HG02588 (cell line): ENCODE results near the gene IKZF5.

Experiments used
- ATAC-seq: cut with Tn5 transposase; IDR thresholded peaks from one replicate; pipeline ENCODE4 v1.9.1; 2021; ENCODE audit warnings: mild to moderate bottlenecking, moderate library complexity; ENCODE audit not compliant: unreplicated experiment

Gene IKZF5, protein sequence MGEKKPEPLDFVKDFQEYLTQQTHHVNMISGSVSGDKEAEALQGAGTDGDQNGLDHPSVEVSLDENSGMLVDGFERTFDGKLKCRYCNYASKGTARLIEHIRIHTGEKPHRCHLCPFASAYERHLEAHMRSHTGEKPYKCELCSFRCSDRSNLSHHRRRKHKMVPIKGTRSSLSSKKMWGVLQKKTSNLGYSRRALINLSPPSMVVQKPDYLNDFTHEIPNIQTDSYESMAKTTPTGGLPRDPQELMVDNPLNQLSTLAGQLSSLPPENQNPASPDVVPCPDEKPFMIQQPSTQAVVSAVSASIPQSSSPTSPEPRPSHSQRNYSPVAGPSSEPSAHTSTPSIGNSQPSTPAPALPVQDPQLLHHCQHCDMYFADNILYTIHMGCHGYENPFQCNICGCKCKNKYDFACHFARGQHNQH

DNA sequence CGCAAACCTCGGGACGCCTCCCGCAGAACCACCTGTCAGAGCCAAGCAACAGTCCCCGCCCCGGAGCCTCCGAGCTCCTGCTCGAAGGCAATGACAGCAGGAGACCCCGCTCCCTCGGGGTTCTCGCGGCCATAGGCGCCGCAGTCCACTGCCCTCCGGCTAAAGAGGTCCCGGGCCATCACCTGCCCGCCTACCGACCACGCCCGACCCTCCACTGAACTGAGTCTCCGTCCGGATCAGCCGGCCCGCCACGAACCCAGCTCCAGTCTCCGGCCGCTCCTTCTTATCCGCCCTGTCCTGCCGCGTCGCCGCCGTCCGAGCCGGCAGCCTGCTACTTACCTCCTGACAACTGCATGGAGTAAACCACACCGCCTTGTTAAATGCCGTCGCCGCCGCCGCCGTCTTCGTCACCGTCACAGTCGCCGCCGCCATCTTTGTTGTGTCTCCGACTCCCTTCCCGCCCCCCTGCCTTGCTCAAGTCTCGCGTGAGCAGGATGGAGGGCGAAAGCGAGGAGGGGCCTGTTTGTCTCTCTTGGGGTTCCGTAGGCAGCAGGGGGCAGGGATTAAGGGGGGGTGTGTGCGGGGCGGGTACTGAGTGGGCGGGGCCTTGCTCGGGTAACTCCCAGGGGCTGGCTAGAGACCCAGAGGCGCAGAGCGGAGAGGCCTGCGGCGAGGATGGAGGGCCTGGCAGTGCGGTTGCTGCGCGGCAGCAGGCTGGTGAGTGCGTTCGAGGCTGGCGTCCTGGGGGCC is at the start of gene IKZF5, which contains the start of gene ACADSB:
Gene IKZF5 (minus strand): TSS at position 441 of the 750 bp plus-strand sequence. CDS start 10,170 bp downstream, outside the sequence.
Gene ACADSB (plus strand): TSS at position 652 of the 750 bp plus-strand sequence. CDS start 24 bp downstream, at position 676.
- peak; percentile 90 for ATAC-seq

DNA sequence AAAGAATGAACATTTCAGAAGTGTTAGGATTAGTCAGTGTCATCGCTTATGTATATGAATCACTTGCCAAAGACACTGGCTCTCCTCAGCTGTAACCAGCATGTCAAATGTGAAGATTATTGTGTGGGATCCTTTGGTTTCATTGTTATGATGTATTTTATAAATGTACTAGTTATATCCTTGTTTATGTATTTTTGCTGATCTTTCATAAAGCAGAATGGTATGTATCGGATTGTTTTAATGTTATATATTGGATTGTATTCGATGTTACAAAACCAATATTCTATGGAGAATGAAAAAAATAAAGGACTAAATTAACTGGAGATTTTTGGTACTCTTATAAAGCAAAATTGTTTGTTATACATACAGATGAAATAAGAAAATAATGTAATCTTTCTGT is 49.4 kb upstream of the IKZF5 start:
- no peak for ATAC-seq

DNA sequence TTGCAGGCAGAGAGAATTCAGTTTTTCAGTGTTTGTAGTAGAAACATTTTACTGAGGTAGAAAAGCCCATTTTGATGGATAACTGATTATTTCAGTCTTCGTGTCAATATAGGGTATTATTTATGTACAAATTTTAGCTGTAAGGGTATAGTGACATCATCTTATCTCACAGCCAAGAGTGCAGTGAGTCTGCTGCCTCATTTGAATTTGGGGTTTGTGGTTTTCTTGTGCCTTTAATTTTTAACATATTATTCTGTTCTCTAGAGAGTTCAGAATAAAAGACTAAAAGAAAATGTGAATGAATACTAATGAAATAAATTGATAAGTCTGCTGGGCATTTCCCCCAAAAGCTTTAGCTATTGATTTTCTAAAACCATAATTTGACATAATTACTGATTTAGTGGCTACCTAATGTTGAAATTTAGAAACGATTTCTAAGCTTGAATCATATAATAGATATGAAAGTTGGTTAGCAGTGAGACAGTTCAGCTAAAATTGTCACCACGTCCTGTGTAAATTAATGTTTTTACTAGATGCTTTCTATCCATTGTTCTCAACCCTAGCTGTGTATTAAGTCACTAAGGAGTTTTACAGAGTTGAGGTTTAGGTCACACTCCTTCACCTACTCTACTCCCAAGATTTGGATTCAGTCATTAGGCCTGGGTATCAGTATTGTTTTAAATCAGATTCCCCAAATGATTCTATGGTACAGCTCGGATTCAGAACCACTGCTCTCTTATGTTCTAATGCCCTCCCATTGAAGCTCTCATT is 37.6 kb upstream of the IKZF5 start:
- no peak for ATAC-seq

DNA sequence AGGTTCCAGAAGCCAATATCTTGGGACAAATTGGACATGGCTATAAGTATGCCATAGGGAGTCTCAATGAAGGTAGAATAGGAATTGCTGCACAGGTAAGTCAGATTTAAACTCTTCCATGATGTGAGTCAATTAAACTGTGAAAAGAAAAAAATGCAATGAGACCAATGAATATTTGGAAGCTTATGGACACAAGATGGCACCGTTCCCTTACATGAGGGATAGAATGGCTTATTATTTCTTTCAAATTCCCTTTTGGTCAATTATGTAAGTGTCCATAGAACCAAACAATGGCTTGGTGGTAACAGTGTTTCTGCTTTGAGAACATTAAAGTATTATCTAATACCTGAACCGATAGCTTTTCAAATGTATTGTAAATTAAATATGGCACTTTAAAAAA is 35.8 kb upstream of the IKZF5 start:
- no peak for ATAC-seq

DNA sequence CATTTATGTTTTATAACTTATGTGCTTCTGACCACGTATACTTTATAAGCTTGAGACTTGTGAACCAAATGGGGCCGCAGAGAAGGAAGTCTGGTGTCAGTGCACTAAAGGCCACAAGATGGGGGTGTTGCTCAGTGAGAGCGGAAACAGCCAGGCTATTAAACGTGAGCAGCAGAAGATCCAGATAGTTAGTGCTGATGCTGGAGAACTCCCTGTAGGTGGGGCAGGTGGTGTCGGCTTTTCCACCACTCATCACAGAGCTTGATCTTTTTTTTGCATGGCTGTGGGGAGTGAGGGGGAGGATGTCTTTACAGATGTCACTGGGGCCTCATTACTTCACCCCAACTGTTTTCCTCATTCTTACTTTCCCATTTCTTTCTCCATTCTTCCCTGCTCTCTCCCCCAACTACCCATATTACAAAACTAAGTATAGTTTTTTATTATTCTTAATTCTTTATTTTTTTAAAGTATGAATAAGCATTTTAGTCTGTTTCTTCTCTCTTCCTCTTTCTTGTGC is 34.9 kb upstream of the IKZF5 start:
- ATAC-seq: no peak

- ATAC-seq: no peak
These were observed 34.3 kb upstream of the IKZF5 start for GRCh38 chr10:123042708-123043408.

GRCh38 chr10:123039632-123039930 is 31.0 kb upstream of the IKZF5 start:
- no peak for ATAC-seq

GRCh38 chr10:123038782-123039631 is 30.4 kb upstream of the IKZF5 start:
- ATAC-seq: no peak

GRCh38 chr10:123035467-123036086 is 27.0 kb upstream of the IKZF5 start:
- no peak for ATAC-seq

GRCh38 chr10:123034332-123034731 is 25.7 kb upstream of the IKZF5 start:
- no peak for ATAC-seq

- no peak for ATAC-seq
These were observed 22.5 kb upstream of the IKZF5 start for GRCh38 chr10:123031124-123031523.

GRCh38 chr10:123027861-123028260 is 19.3 kb upstream of the IKZF5 start:
- ATAC-seq: no peak

- no peak for ATAC-seq
These were observed 17.7 kb upstream of the IKZF5 start for GRCh38 chr10:123026302-123026701.

GRCh38 chr10:123024540-123024939 is 15.9 kb upstream of the IKZF5 start:
- ATAC-seq: no peak

DNA sequence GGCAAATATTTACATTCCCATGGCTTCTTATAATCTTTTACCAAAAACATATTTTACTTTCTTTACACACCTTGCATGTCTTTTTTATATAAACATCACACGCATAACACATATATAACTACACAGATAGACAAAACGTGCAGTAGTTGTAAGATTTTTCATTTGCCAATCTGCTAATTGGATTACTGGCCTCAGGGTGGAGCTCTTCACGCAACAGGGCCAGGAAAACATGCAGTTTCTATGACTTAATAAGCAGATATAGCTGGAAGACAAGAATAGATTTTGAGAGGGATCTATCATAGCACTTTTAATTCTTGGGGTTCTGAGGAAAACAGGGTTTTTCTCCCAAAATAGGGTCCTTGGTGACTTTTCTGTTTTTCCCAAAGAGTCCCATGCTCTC is 12.9 kb upstream of the IKZF5 start:
- no peak for ATAC-seq

DNA sequence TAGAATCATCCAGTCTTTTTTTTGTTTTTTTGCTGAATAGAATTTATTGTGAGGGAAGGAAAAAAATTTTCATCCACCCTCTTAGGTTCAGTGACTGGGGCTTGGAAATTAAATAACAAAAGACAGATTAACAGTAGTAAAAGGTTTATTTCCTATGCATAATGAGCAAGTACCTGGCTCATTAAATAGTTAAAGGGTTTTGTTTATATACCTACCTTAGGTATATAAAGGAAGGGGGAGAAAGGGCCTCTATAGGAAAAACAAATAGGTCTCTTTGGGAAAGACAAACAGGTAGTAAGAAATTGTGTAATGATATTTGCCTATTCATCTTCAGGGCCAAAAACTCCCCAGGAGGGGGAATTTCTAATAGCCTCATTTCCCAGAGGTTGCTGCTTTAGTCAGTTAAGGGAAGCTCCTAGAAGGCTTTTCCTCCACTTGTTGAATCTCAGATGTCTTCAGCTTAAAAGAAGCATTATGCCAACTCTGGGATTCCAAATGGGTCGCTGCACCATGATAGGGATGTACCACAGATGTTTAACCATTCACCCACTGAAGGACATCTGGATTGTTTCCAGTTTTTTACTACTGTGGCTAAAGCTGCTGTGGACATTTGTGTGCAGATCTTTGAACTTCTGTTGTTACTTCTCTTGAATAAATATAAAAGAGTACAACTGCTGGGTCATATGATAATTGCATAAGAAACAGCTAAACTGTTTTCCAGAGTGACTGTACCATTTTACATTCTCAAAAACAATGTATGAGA is 11.5 kb upstream of the IKZF5 start:
- ATAC-seq: no peak

DNA sequence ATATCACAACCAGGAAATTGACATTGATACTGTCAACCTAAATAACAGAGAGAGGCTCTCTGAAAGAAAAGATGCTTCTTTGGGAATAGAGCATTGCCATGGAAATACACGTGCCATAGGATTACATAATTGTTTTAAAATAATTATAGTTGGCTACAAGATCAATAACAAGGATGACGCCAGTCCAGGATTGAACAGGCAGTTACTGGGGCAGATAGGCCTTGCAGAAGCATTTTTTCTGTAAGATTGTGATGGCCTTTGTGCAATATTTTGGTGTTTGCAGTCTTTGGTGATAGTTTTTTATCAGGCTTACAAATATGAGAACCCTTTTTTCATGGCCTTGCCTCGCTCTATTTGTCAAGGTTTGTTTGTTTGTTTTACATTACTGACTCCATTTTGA is 10.7 kb upstream of the IKZF5 start:
- ATAC-seq: no peak

DNA sequence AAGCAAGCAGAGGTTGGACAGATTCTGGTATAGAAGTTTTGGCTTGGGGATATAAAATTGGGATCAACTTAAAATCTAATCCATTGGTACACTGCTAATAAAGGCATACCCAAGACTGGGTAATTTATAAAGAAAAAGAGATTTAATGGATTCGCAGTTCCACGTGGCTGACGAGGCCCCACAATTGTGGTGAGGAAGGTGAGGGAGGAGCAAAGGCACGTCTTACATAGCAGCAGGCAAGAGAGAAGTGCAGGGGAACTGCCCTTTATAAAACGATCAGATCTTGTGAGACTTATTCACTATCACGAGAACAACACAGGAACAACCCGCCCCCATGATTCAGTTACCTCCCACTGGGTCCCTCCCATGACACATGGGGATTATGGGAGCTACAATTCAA is 9.9 kb upstream of the IKZF5 start:
- no peak for ATAC-seq
